Karpas-422 (cell line): ENCODE results near the gene HAND2. TPM values are rescaled to one million over a fixed set of nuclear protein-coding genes. Genes with fewer than 3 reads are reported as not detected.

Experiments
- DNase-seq: peaks from one replicate; pipeline ENCODE4 v3.0.0-alpha.2; 2015
- H2AFZ ChIP-seq: fragments of 200-600 bp; sonication (generic); 2 replicates; pipeline ENCODE4 v1.6.1; 2014; ENCODE audit warnings: antibody characterized with exemption, low read length, mixed read lengths
- H3K27ac ChIP-seq: fragments of 200-600 bp; sonication (generic); 2 replicates; pipeline ENCODE4 v1.5.1; 2014; ENCODE audit warnings: mild to moderate bottlenecking, low read length, moderate library complexity
- H3K27me3 ChIP-seq: fragments of 200-600 bp; sonication (generic); 2 replicates; pipeline ENCODE4 v1.6.1; 2014; ENCODE audit warnings: low read length, mixed read lengths
- H3K36me3 ChIP-seq: fragments of 200-600 bp; sonication (generic); 2 replicates; pipeline ENCODE4 v1.6.1; 2014; ENCODE audit warnings: low read length, mixed read lengths; ENCODE audit not compliant: insufficient read depth
- H3K4me1 ChIP-seq: fragments of 200-600 bp; sonication (generic); 2 replicates; pipeline ENCODE4 v1.6.1; 2014; ENCODE audit warnings: mild to moderate bottlenecking, low read length, mixed read lengths
- H3K4me2 ChIP-seq: fragments of 200-600 bp; sonication (generic); 2 replicates; pipeline ENCODE4 v1.6.1; 2014; ENCODE audit warnings: low read length, low read depth, mild to moderate bottlenecking; ENCODE audit not compliant: poor library complexity, severe bottlenecking
- H3K4me3 ChIP-seq: fragments of 200-600 bp; sonication (generic); 2 replicates; pipeline ENCODE4 v1.5.1; 2014; ENCODE audit warnings: mild to moderate bottlenecking, antibody characterized with exemption, low read length, mixed read lengths
- H3K79me2 ChIP-seq: fragments of 200-600 bp; sonication (generic); 2 replicates; pipeline ENCODE4 v1.6.1; 2014; ENCODE audit warnings: mild to moderate bottlenecking, low read length, mixed read lengths
- H3K9ac ChIP-seq: fragments of 200-600 bp; sonication (generic); 2 replicates; pipeline ENCODE4 v1.6.0; 2014; ENCODE audit warnings: low read length
- H3K9me2 ChIP-seq: fragments of 200-600 bp; sonication (generic), shearing (Covaris generic); replicated peaks from 2 replicates; pipeline ENCODE4 v1.6.0; 2014; ENCODE audit warnings: mild to moderate bottlenecking, low read length, moderate library complexity; ENCODE audit not compliant: insufficient read depth
- H3K9me3 ChIP-seq: fragments of 300-700, 200-600 bp; sonication (generic); 2 replicates; pipeline ENCODE4 v1.6.1; 2014; ENCODE audit warnings: low read length, mixed read lengths
- H4K20me1 ChIP-seq: fragments of 200-600 bp; sonication (generic); 2 replicates; pipeline ENCODE4 v1.6.1; 2014; ENCODE audit warnings: mild to moderate bottlenecking, antibody characterized with exemption, low read length, low read depth; ENCODE audit not compliant: insufficient read depth
- total RNA-seq: library from RNA; depleted of rRNA; stranded (reverse); fragments of >200 nt; shearing (Covaris generic); gene quantifications from 2 replicates; pipeline ENCODE4 v1.2.3, GENCODE V29; 2014; ENCODE audit warnings: low replicate concordance; rRNA removed

The HAND2 gene
- total RNA-seq: not detected in 2 replicates

DNA sequence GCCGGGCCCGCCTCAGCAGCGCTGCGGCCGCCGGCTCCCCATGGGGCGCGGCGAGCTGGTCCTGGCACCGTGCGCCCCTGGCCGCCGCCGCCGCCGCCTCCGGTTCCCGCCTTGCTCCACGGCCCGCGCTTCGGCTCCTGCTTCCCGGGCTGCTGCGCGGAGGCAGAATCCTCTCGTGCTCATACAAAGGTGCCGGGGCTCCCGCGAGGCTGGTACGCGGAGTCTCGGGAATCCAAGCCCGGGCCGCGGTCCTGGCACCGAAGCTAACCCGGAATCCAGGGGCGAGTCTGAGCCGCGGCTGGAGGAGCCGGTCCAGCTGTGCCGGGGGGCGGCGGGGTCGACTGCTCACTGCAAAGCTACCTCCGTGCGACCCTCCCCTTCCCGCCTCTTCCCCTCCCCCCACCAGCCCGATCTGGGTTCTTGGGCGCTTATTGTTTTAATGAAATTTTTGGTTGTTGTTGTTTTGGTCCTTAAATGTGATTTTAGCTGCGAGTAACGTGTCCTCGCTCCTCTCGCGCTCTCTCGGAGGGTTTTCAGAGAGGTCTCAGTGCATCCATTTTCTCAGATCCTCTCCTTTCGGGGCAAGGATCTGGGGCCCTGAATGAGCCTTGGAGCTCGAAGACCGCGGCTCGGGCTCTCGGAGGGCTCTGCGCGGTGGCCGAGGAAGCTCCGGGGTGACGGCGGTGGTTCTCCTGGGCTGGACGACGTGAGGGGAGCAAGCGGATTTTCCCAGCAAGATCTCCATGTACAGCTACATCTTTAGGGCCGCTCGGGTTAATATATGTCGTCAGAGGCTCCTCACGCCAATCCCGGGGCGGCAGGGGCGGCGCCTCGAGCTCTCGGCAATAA is at the start of gene HAND2:
Gene HAND2, minus strand, starts transcription at position 753 of the 849 bp plus-strand sequence. CDS start 940 bp downstream, outside the sequence.
- Histone ChIP-seq H2AFZ (no peak within 1 kb of the TSS), H3K9me3 (no peaks in the 10 kb centered on the region)

DNA sequence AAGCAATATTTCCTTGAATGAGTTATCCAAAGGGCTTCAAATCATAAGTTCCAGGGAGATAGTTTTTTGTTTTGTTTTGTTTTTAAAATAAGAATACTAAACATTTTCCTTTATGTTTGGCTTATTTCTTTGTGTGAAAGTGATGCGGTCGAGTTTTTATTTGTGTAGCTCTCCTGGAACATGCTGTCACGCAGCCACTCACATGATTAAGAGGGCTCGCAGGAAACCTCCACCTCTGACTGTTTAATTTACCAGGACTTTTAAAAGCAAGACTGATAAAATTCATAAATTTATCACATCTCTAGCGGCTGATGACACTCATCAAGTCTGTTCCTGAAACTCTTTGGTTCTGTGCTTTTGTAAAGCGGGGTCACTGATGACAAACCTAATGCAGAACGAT is 48.9 kb upstream of the HAND2 start:
- Histone ChIP-seq H3K27me3 (no peaks in the 10 kb centered on the region), H3K9ac (no peak overlapping the region), H3K9me2 (no peaks in the 10 kb centered on the region), H3K9me3 (no peaks in the 10 kb centered on the region), H4K20me1 (no peaks in the 10 kb centered on the region), H3K79me2 (no peaks in the 10 kb centered on the region), H3K4me2 (no peak overlapping the region), H3K27ac (no peak overlapping the region), H3K4me1 (no peaks in the 10 kb centered on the region), H3K36me3 (no peaks in the 10 kb centered on the region), H2AFZ (no peak overlapping the region), H3K4me3 (no peak overlapping the region)
- no peak for DNase-seq

More for the DNA sequence above, at the start of gene HAND2:
- Histone ChIP-seq H3K9ac (no peak within 1 kb of the TSS), H3K27ac (no peak within 1 kb of the TSS), H3K4me2 (no peak within 1 kb of the TSS), H3K4me1 (no peaks in the 10 kb centered on the region), H3K4me3 (no peak within 1 kb of the TSS), H3K9me2 (no peaks in the 10 kb centered on the region), H3K36me3 (no peaks in the 10 kb centered on the region), H4K20me1 (no peaks in the 10 kb centered on the region), H3K79me2 (no peaks in the 10 kb centered on the region), H3K27me3 (no peaks in the 10 kb centered on the region)
- no peak for DNase-seq

DNA sequence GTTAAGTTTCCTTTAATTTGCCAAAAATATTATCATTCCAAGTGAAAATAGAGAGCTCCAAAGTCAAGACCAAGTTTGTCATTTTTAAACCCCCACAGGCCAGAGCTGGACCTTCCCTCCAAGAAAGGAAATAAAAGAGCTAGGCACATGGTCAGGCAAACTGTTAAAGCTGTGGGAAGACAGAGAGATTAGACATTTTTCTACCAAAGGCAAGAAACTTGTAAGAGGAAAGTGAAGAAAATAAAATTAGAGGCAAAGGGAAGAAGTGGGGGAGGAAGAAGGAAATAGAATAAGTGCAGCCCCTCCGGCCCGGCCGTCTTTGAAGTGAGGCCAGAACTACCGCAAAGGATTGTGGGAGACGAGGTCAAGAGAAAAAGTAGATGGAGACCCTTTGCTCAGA is 47.9 kb upstream of the HAND2 start:
- no peaks in the 10 kb centered on the region for H3K4me1 ChIP-seq
- no peaks in the 10 kb centered on the region for H3K9me3 ChIP-seq
- H3K4me2 ChIP-seq: no peak overlapping the region
- DNase-seq: no peak
- H3K27ac ChIP-seq: no peak overlapping the region
- no peaks in the 10 kb centered on the region for H3K9me2 ChIP-seq
- H4K20me1 ChIP-seq: no peaks in the 10 kb centered on the region
- H2AFZ ChIP-seq: no peak overlapping the region
- no peaks in the 10 kb centered on the region for H3K36me3 ChIP-seq
- no peak overlapping the region for H3K4me3 ChIP-seq
- no peak overlapping the region for H3K9ac ChIP-seq
- no peaks in the 10 kb centered on the region for H3K27me3 ChIP-seq
- no peaks in the 10 kb centered on the region for H3K79me2 ChIP-seq

- Histone ChIP-seq H3K9me3 (no peaks in the 10 kb centered on the region), H4K20me1 (no peaks in the 10 kb centered on the region), H2AFZ (no peak overlapping the region), H3K27me3 (no peaks in the 10 kb centered on the region), H3K4me1 (no peaks in the 10 kb centered on the region), H3K9ac (no peak overlapping the region), H3K4me3 (no peak overlapping the region), H3K36me3 (no peaks in the 10 kb centered on the region), H3K4me2 (no peak overlapping the region), H3K79me2 (no peaks in the 10 kb centered on the region), H3K9me2 (no peaks in the 10 kb centered on the region), H3K27ac (no peak overlapping the region)
- no peak for DNase-seq
These were observed 45.6 kb upstream of the HAND2 start for GRCh38 chr4:173575482-173576152.

DNA sequence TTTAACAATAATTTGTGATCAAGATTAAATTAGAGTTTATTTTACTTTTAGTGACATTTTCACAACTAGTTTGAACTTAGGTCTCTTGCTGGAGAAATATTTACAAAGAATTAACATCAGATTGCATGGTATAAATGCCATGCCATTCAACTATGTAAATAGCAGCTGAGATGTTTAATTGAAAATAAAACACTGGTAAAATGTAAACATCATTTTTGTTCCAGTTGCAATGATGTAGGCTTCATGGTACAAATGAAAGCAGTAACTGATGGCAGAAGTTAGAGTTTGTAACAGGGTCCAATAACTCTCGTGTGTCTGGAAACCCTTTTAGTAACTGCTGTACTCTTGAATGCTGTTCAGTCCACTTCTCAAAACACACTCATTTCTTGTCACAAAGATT is 43.7 kb upstream of the HAND2 start:
- no peak for DNase-seq
- H3K27ac ChIP-seq: no peak overlapping the region
- no peak overlapping the region for H3K4me3 ChIP-seq
- no peaks in the 10 kb centered on the region for H3K27me3 ChIP-seq
- no peaks in the 10 kb centered on the region for H3K4me1 ChIP-seq
- H3K9ac ChIP-seq: no peak overlapping the region
- H3K9me3 ChIP-seq: no peaks in the 10 kb centered on the region
- no peak overlapping the region for H2AFZ ChIP-seq
- no peaks in the 10 kb centered on the region for H3K36me3 ChIP-seq
- H3K4me2 ChIP-seq: no peak overlapping the region
- no peaks in the 10 kb centered on the region for H4K20me1 ChIP-seq
- no peaks in the 10 kb centered on the region for H3K9me2 ChIP-seq
- no peaks in the 10 kb centered on the region for H3K79me2 ChIP-seq

DNA sequence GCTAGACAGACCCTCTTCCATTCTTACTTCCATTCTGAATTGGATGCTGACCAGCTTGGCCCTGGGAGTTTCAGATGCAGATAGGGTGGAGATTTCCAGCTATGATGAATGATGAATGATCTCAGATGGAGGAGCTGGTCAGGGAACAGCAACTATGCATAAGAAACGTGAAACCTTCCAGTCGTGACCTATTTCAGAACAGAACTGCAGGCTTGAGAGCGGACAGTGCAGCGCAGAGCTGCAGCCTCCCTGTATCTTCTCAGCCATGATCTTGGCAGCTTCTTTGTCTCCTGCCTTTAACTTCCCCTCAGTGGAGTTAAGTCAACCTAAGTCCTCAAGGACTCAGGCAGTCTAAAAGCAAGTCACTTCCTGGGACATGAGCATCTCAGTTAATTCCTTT is 43.3 kb upstream of the HAND2 start:
- no peaks in the 10 kb centered on the region for H4K20me1 ChIP-seq
- H3K27ac ChIP-seq: no peak overlapping the region
- H3K9ac ChIP-seq: no peak overlapping the region
- H3K27me3 ChIP-seq: no peaks in the 10 kb centered on the region
- no peaks in the 10 kb centered on the region for H3K9me3 ChIP-seq
- no peak overlapping the region for H3K4me2 ChIP-seq
- no peaks in the 10 kb centered on the region for H3K9me2 ChIP-seq
- no peaks in the 10 kb centered on the region for H3K79me2 ChIP-seq
- DNase-seq: no peak
- H3K36me3 ChIP-seq: no peaks in the 10 kb centered on the region
- no peak overlapping the region for H2AFZ ChIP-seq
- no peaks in the 10 kb centered on the region for H3K4me1 ChIP-seq
- no peak overlapping the region for H3K4me3 ChIP-seq

DNA sequence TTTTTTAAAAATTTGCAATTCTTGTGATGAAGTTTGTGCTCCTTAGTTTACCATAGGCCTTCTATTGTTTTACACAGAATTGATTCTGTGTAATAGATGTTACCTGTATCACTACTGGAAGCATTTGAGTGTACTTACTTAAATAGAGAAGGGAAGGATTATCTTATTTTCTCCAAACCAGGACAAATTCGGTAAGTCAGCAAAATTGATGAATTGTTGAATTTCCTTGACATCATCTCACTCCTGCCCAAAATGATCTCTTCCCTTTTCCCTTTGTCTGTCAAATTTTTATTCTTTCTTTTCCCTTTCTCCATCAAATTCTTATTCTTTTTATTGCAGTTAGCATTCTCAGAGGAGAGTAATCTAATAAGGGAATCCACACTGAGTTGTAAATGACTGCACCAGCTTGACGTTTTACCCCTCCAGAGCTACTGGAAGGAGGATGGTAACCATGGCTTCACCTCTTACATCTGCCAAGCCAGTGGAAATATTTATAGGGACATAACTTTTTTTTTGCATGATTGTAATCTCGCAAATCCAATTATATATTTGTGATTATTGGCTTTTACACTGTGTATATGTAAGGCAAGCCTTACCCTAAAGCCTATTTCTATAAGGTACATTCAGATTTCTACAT is 42.6 kb upstream of the HAND2 start:
- no peak for DNase-seq
- Histone ChIP-seq H2AFZ (no peak overlapping the region), H3K79me2 (no peaks in the 10 kb centered on the region), H3K9me3 (no peaks in the 10 kb centered on the region), H4K20me1 (no peaks in the 10 kb centered on the region), H3K9me2 (no peaks in the 10 kb centered on the region), H3K4me3 (no peak overlapping the region), H3K27me3 (no peaks in the 10 kb centered on the region), H3K4me2 (no peak overlapping the region), H3K4me1 (no peaks in the 10 kb centered on the region), H3K9ac (no peak overlapping the region), H3K27ac (no peak overlapping the region), H3K36me3 (no peaks in the 10 kb centered on the region)

DNA sequence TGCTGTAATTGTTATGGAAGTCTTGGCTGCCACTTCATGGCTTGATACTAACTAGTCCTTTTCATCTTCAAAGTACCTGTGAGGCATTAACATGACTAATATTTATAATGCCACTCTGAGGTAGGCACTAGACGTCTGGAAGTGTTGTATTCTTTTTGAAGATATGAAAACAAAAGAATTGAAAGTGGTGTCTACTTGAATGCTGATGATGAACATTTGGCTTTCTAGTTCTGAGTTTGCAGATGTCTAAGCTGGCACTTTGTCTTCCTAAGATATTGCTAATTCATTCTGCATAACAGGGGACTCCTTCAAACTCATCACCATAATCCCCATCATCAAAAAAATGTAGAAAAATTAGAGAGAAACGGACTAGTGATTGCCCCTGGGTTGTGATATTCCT is 41.6 kb upstream of the HAND2 start:
- Histone ChIP-seq H3K9me2 (no peaks in the 10 kb centered on the region), H3K79me2 (no peaks in the 10 kb centered on the region), H3K36me3 (no peaks in the 10 kb centered on the region), H2AFZ (no peak overlapping the region), H3K4me2 (no peak overlapping the region), H3K4me3 (no peak overlapping the region), H3K27me3 (no peaks in the 10 kb centered on the region), H3K27ac (no peak overlapping the region), H3K9ac (no peak overlapping the region), H3K9me3 (no peaks in the 10 kb centered on the region), H4K20me1 (no peaks in the 10 kb centered on the region), H3K4me1 (no peaks in the 10 kb centered on the region)
- no peak for DNase-seq
